ENCODE results near the gene STIM1.

- TF ChIP-seq ZC3H10 (CRISPR knock-in tag; IDR thresholded peaks at IDR 0.05) (no peak), SNAI2 (CRISPR knock-in tag; IDR thresholded peaks at IDR 0.05) (no peak), TSHZ2 (CRISPR knock-in tag; IDR thresholded peaks at IDR 0.05) (no peak), PATZ1 (CRISPR knock-in tag; IDR thresholded peaks at IDR 0.05; ENCODE audit: borderline replicate concordance) (no peak), ZNF565 (CRISPR knock-in tag; conservative IDR thresholded peaks at IDR 0.05; ENCODE audit: low read depth) (no peak), GLIS3 (CRISPR knock-in tag; IDR thresholded peaks at IDR 0.05) (no peak), CSDC2 (CRISPR knock-in tag; IDR thresholded peaks at IDR 0.05) (no peak), TCF4 (CRISPR knock-in tag; IDR thresholded peaks at IDR 0.05; ENCODE audit: borderline replicate concordance) (no peak), ESRRG (CRISPR knock-in tag; IDR thresholded peaks at IDR 0.05) (no peak), TOX (CRISPR knock-in tag; IDR thresholded peaks at IDR 0.05; ENCODE audit: borderline replicate concordance) (no peak), ARNTL (CRISPR knock-in tag; IDR thresholded peaks at IDR 0.05; ENCODE audit: borderline replicate concordance, low read depth) (no peak), ZFP30 (CRISPR knock-in tag; IDR thresholded peaks at IDR 0.05) (no peak), OSR1 (CRISPR knock-in tag; IDR thresholded peaks at IDR 0.05) (no peak)
Observed at GRCh38 chr11:4026389-4026788, 170.9 kb downstream of the STIM1 start.

Measured in SK-N-SH treated with all-trans-retinoic acid at 6 μM for 48 hours (cell line).